Epithelial cell of esophagus (primary cell): ENCODE data around the gene SOWAHB.

Experiments
- DNase-seq: peaks from one replicate; pipeline ENCODE4 v3.0.0; 2010; ENCODE audit warnings: low read depth
- H3K4me3 ChIP-seq: 2 replicates; pipeline ENCODE4 v1.5.1; 2011; ENCODE audit warnings: mild to moderate bottlenecking, low read length, control low read depth
- CTCF ChIP-seq: IDR thresholded peaks from 2 replicates; pipeline ENCODE4 v1.5.1; 2011; ENCODE audit warnings: low read depth, mild to moderate bottlenecking, low read length, control low read depth, inconsistent platforms; ENCODE audit not compliant: insufficient read depth; ENCODE audit errors: missing control alignments

The SOWAHB gene

GRCh38 chr4:76931087-76931486, 33.1 kb upstream of the SOWAHB start:
- no peak overlapping the region for H3K4me3 ChIP-seq
- peak; percentile 94 for DNase-seq
- TF ChIP-seq CTCF = no peak

- no peak overlapping the region for H3K4me3 ChIP-seq
- no peak for TF ChIP-seq CTCF
- peak; percentile 51 for DNase-seq
Measured at GRCh38 chr4:76930685-76931084, 32.7 kb upstream of the SOWAHB start.

- no peak for DNase-seq
- no peak for TF ChIP-seq CTCF
- no peak overlapping the region for H3K4me3 ChIP-seq
Measured at GRCh38 chr4:76926841-76927240, 28.9 kb upstream of the SOWAHB start.

- no peak for TF ChIP-seq CTCF
- no peak overlapping the region for H3K4me3 ChIP-seq
- peak; percentile 61 for DNase-seq
Measured at GRCh38 chr4:76923619-76924357, 25.8 kb upstream of the SOWAHB start.

GRCh38 chr4:76920715-76921114, 22.8 kb upstream of the SOWAHB start:
- no peak for TF ChIP-seq CTCF
- no peak for DNase-seq
- H3K4me3 ChIP-seq = no peak overlapping the region

- no peak for TF ChIP-seq CTCF
- DNase-seq = peak; percentile 22
- no peak overlapping the region for H3K4me3 ChIP-seq
Measured at GRCh38 chr4:76909711-76910110, 11.8 kb upstream of the SOWAHB start.

GRCh38 chr4:76905521-76905920, 7.6 kb upstream of the SOWAHB start:
- TF ChIP-seq CTCF = no peak
- DNase-seq = no peak
- H3K4me3 ChIP-seq = no peak overlapping the region
